Mesothelial cell of epicardium (in vitro differentiated cells): ENCODE measurements around the gene SMAP2. TPM values are rescaled to one million over a fixed set of nuclear protein-coding genes. Genes with fewer than 3 reads are reported as not detected.

Experiments used
- DNase-seq, 2 experiments: peaks; one replicate each; pipeline ENCODE4 v3.0.0; 2021; ENCODE audit warnings: low spot score in 2 of 2; ENCODE audit not compliant: unreplicated experiment in 2 of 2
- H3K27ac Mint-ChIP-seq: 2 replicates; pipeline ENCODE4 v1.8.0; 2021; ENCODE audit warnings: mixed read lengths
- H3K27me3 Mint-ChIP-seq: 2 replicates; pipeline ENCODE4 v1.8.0; 2021; ENCODE audit warnings: low read depth, mixed read lengths
- H3K36me3 Mint-ChIP-seq: 2 replicates; pipeline ENCODE4 v1.8.0; 2021; ENCODE audit warnings: mixed read lengths
- H3K4me1 Mint-ChIP-seq: 2 replicates; pipeline ENCODE4 v1.8.0; 2021; ENCODE audit warnings: mixed read lengths
- H3K4me3 Mint-ChIP-seq: 2 replicates; pipeline ENCODE4 v1.8.0; 2021; ENCODE audit warnings: mild to moderate bottlenecking, moderate library complexity, mixed read lengths
- H3K9me3 Mint-ChIP-seq: 2 replicates; pipeline ENCODE4 v1.8.0; 2021; ENCODE audit warnings: mixed read lengths
- total RNA-seq: library from RNA; stranded (reverse); gene quantifications from 3 replicates; pipeline ENCODE4 v1.2.1, GENCODE V29; 2021
- TF ChIP-seq, protein P1 (sequence below): fragments of 200-600 bp; sonication (generic); IDR thresholded peaks from one replicate; pipeline ENCODE4 v1.5.0; 2021; ENCODE audit warnings: antibody characterized with exemption; ENCODE audit not compliant: unreplicated experiment

The SMAP2 gene
- total RNA-seq, 1 donor from 2014 or later: 10.9 TPM

GRCh38 chr1:40439247-40439646 lies 65.7 kb downstream of the SMAP2 start:
- Mint-ChIP-seq H3K27ac (no peak overlapping the region), H3K9me3 (no peaks in the 10 kb centered on the region), H3K4me1 (no peaks in the 10 kb centered on the region), H3K4me3 (no peak overlapping the region), H3K36me3 (no peaks in the 10 kb centered on the region), H3K27me3 (no peaks in the 10 kb centered on the region)
- no peak for DNase-seq
- TF ChIP-seq, protein P1, sequence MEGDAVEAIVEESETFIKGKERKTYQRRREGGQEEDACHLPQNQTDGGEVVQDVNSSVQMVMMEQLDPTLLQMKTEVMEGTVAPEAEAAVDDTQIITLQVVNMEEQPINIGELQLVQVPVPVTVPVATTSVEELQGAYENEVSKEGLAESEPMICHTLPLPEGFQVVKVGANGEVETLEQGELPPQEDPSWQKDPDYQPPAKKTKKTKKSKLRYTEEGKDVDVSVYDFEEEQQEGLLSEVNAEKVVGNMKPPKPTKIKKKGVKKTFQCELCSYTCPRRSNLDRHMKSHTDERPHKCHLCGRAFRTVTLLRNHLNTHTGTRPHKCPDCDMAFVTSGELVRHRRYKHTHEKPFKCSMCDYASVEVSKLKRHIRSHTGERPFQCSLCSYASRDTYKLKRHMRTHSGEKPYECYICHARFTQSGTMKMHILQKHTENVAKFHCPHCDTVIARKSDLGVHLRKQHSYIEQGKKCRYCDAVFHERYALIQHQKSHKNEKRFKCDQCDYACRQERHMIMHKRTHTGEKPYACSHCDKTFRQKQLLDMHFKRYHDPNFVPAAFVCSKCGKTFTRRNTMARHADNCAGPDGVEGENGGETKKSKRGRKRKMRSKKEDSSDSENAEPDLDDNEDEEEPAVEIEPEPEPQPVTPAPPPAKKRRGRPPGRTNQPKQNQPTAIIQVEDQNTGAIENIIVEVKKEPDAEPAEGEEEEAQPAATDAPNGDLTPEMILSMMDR: no peak

DNA sequence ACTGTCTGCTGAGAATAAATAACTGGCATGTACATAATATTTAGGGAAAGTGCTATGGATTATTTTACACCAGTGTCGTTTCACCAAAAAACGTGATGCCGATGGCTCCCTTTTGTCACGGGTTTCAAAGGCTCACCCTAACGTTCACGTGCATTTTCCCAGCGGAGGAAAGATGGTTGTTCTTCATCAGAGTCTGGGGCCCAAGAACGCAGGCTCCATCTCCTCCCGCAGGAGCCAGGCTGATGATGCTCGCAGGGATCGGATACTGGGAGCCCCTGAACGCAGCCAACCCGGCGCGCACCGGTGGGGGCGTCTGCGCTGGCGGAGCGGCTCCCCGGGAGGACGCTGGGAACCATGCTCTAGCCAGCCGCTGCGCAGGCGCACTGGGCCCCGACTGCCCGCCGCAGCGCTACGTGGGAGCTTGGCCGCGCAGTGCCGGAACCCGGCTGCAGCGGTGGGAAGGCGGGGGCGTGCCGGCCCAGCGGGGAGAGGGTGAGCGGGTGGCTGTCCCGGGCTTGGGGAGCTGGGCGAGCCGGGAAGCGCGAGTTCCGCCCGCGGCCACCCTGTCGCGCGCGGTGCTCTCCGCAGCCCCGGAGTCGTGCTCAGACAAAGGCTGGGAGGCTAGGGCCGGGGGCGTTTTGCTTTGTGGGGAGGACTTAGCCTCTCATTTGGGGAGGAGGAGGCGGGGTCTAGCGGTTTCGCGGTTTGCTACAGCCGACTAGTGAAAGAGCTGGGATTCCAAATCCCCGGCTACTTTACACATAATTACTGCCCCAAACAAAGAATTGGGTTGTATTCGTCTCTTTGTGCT lies 76.4 kb downstream of the SMAP2 start, which contains the start of gene ZFP69B:
TSS of gene ZFP69B (plus strand) at position 793 of the 811 bp plus-strand sequence. CDS start 486 bp downstream, outside the sequence.
- Mint-ChIP-seq H3K4me1 (peaks cover 14% of the 10 kb centered on the region), H3K27me3 (no peaks in the 10 kb centered on the region), H3K4me3 (peak within 1 kb of the TSS; percentile 83), H3K27ac (peak within 1 kb of the TSS; percentile 95), H3K36me3 (peaks cover 34% of the 10 kb centered on the region), H3K9me3 (peaks cover 33% of the 10 kb centered on the region)
- DNase-seq: peak; percentile 95 to 98
- TF ChIP-seq, protein P1: no peak

DNA sequence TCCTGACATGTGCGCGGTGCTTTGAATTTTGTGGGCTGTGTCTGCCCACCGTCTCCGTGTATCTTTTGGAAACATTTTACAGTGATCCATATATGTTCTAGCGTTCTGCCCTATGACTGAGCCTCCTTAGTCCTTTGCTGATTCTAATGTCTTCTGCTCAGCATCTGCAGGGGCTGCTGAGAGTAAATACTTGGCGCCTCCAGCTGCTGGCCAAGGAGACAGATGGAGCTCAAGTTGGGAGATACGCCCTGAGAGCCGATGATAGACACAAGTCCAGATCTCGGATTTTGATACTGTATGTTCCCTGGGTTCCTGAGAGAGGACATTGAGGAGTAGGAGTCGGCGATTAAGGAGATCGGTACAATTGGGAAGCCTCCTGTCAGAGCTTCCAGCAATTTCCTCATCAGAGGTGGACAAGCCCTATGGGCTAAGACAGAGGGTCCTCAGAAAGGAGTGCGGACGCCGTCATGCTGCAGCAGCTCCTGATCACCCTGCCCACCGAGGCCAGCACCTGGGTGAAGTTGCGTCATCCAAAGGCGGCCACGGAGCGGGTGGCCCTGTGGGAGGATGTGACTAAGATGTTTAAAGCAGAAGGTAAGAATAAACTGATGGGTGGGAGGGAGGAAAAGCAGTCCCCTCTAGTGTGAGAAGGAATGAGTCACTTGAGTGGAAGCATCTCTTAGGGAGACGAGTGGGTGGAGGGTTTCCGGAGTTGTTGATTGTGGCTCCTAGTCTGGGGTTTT lies 77.1 kb downstream of the SMAP2 start:
- Mint-ChIP-seq H3K36me3 (peaks cover 42% of the 10 kb centered on the region), H3K27ac (peak overlapping the region; percentile 92), H3K4me1 (peaks cover 14% of the 10 kb centered on the region), H3K27me3 (no peaks in the 10 kb centered on the region), H3K4me3 (peak overlapping the region; percentile 83), H3K9me3 (peaks cover 38% of the 10 kb centered on the region)
- DNase-seq: peak in 1 of 2 experiments; percentile 39
- TF ChIP-seq, protein P1: no peak

- DNase-seq: no peak
- no peaks in the 10 kb centered on the region for H3K27me3 Mint-ChIP-seq
- H3K4me3 Mint-ChIP-seq: peak overlapping the region; percentile 83
- peaks cover 48% of the 10 kb centered on the region for H3K36me3 Mint-ChIP-seq
- peaks cover 36% of the 10 kb centered on the region for H3K9me3 Mint-ChIP-seq
- peak overlapping the region; percentile 92 for H3K27ac Mint-ChIP-seq
- TF ChIP-seq, protein P1: no peak
- H3K4me1 Mint-ChIP-seq: peaks cover 14% of the 10 kb centered on the region
Observed at GRCh38 chr1:40451238-40451585, 77.7 kb downstream of the SMAP2 start.

- H3K27ac Mint-ChIP-seq: no peak overlapping the region
- TF ChIP-seq, protein P1: no peak
- H3K4me1 Mint-ChIP-seq: peaks cover 10% of the 10 kb centered on the region
- no peaks in the 10 kb centered on the region for H3K27me3 Mint-ChIP-seq
- peaks cover 84% of the 10 kb centered on the region for H3K36me3 Mint-ChIP-seq
- no peak overlapping the region for H3K4me3 Mint-ChIP-seq
- no peak for DNase-seq
- peaks cover 67% of the 10 kb centered on the region for H3K9me3 Mint-ChIP-seq
Observed at GRCh38 chr1:40454873-40455272, 81.3 kb downstream of the SMAP2 start.
